Activated naive CD4-positive, alpha-beta T cell treated with anti-CD3 and anti-CD28 coated beads, Interleukin-2, amount 10 ng/mL, durations not matched to agents 7 days and 5 days (primary cell): ENCODE results near the gene ALX4.

Source experiments
- CTCF ChIA-PET: fragments of 350-600 bp; sonication (Branson Sonifier 250); formaldehyde crosslinking; loops from one replicate; lab custom pipeline; 2021; ENCODE audit warnings: antibody characterized with exemption; lab: Charles Lee
- DNase-seq: peaks from one replicate; pipeline ENCODE4 v3.0.0-alpha.2; 2020
- H3K27ac Mint-ChIP-seq: one replicate; pipeline ENCODE4 v1.8.0; 2021; ENCODE audit warnings: mild to moderate bottlenecking, moderate library complexity, mixed read lengths
- H3K27me3 Mint-ChIP-seq: one replicate; pipeline ENCODE4 v1.8.0; 2021; ENCODE audit warnings: mild to moderate bottlenecking, mixed read lengths
- H3K36me3 Mint-ChIP-seq: one replicate; pipeline ENCODE4 v1.8.0; 2021; ENCODE audit warnings: mixed read lengths
- H3K4me1 Mint-ChIP-seq: one replicate; pipeline ENCODE4 v1.8.0; 2021; ENCODE audit warnings: mixed read lengths
- H3K4me3 Mint-ChIP-seq: one replicate; pipeline ENCODE4 v1.8.0; 2021; ENCODE audit warnings: mild to moderate bottlenecking, moderate library complexity, mixed read lengths
- H3K9me3 Mint-ChIP-seq: one replicate; pipeline ENCODE4 v1.8.0; 2021; ENCODE audit warnings: mixed read lengths

Gene ALX4

DNA sequence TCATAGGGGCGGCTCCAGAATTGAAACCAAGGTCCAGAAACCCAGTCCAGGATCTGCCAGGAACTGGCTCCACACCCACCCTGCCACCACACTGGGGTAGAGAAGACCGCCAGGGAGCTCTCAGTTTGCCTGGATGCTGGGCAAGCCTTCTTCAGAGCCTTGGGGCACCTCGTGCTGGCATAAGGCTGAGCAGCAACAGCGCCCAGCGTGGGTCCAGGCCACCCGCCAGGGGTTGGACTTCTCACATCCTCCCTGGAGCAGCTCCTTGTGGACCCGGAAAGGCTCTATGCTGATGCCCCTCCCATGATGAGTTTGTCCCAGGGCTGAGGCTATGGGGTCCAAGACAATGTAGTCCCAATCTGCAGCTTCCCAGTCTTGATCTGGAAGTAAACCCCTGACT, 29.7 kb downstream of the ALX4 start:
- no peaks in the 10 kb centered on the region for H3K4me1 Mint-ChIP-seq
- no peak for DNase-seq
- H3K27ac Mint-ChIP-seq, result no peak overlapping the region
- H3K4me3 Mint-ChIP-seq, result no peak overlapping the region
- H3K9me3 Mint-ChIP-seq, result no peaks in the 10 kb centered on the region
- CTCF ChIA-PET, result no interaction called here
- H3K36me3 Mint-ChIP-seq, result no peaks in the 10 kb centered on the region
- peaks cover 13% of the 10 kb centered on the region for H3K27me3 Mint-ChIP-seq

DNA sequence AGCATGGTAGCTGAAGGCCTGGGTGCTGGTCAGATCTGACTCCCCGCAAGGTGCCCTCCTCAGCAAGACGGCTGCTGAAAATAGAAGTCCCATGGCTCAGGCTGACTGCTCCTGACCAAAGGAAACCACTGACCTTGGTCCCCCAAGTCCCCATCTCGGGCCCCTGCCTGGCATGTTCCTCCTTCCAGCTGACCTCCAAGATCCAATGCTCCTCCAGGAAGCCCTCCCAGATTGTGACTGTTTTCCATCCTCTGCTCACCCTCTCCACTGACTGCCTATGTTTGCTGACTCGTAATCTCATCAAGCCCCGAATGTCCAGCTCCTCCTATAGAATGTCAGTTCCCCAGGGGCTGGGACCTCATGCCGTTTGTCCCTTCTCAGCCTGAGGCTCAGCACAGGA, 30.5 kb downstream of the ALX4 start:
- no peaks in the 10 kb centered on the region for H3K4me1 Mint-ChIP-seq
- no peaks in the 10 kb centered on the region for H3K9me3 Mint-ChIP-seq
- CTCF ChIA-PET, result no interaction called here
- H3K27me3 Mint-ChIP-seq, result peaks cover 13% of the 10 kb centered on the region
- no peak overlapping the region for H3K27ac Mint-ChIP-seq
- H3K36me3 Mint-ChIP-seq, result no peaks in the 10 kb centered on the region
- no peak overlapping the region for H3K4me3 Mint-ChIP-seq
- DNase-seq, result no peak

DNA sequence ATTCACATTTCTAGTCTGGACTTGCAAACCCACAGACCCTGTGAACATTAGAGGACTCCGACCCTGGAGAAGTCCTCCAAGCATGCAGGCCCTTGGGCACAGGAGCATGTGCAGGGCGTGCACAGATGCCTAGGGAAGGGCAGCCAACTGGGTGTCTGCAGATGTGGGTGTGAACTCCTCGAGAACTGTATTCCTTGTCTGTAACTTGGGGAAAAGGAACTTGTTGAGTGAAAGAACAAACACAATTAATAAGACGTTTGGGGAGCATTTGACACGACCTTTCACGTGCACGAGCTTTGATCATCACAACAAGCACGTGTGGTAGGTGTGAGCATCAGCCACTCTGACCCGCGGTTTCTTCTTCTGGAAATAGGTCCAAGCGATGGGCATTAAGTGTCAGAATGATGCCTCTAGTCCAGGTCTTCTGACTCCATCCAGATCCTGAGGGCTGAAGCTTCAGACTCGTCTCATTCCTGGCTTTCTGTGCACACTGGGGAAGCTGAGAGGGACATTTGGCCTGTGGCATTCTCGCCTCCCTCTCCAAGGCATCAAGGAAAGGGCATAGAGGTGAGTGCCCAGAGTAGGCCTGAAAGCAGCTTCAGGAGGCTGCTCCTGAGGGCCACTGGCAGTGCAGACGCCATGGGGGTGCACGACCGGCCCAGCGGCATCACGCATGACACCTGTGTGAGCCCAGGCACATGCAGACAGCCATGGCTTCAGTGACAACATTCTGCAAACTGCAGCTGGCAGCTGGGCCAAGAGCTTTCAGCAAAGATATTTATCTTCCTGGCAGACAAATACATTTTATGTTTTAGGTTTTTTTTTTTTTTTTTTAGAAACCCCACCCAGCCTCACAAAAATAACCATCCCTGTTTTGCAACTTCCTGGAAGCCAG, 32.5 kb downstream of the ALX4 start:
- H3K9me3 Mint-ChIP-seq, result no peaks in the 10 kb centered on the region
- CTCF ChIA-PET, result no interaction called here
- no peak overlapping the region for H3K27ac Mint-ChIP-seq
- H3K4me3 Mint-ChIP-seq, result no peak overlapping the region
- H3K36me3 Mint-ChIP-seq, result no peaks in the 10 kb centered on the region
- peak; percentile 19 for DNase-seq
- H3K27me3 Mint-ChIP-seq, result peaks cover 13% of the 10 kb centered on the region
- H3K4me1 Mint-ChIP-seq, result no peaks in the 10 kb centered on the region

DNA sequence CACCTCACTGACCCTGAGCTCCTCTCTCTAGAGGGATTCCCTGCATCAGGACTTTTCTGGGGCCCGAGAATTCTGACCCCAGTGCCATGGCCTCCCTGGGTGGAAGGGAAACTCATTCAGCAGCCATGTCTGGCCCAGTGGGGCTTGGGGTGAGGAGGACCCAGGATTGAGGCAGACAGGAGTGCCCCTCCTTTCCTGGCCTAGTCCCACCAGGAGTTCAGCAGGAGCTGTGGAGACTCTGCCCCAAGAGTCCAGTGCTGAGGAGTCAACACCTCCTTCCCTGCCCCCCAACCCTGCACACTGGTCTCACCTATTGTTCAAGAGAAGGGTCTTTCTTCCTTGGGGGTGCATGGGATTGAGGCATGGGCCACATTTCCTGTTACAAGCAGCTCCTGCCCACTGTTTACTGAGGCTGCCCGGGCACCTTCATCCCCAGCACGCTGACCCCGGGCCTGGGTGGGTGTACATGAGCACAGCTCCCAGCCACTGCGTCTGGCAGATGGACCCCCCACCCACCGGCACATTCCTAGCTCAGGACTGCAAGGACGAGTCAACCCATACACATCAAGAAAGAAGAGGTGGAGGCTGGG, 33.9 kb downstream of the ALX4 start:
- H3K27me3 Mint-ChIP-seq, result peaks cover 7% of the 10 kb centered on the region
- H3K27ac Mint-ChIP-seq, result no peak overlapping the region
- DNase-seq, result no peak
- no peaks in the 10 kb centered on the region for H3K4me1 Mint-ChIP-seq
- CTCF ChIA-PET, result no interaction called here
- H3K4me3 Mint-ChIP-seq, result no peak overlapping the region
- no peaks in the 10 kb centered on the region for H3K9me3 Mint-ChIP-seq
- H3K36me3 Mint-ChIP-seq, result no peaks in the 10 kb centered on the region

DNA sequence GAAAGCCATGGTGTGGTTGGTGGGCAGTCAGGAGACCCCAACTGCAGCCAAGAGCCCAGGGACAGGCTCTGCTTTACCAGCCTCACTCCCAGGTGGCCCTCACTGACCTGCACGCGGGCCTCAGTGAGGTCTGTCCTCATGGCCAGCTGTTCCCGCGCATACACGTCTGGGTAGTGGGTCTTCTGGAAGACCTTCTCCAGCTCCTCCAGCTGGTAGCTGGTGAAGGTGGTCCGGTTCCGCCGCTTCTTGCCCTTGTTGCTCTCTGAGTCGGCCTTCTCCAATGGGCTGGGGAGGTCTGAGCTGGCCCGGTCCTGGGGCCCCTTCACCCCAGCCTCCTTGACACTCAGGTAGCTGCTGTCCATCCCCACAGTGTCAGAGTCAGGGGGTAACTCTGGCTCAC, 34.7 kb downstream of the ALX4 start:
- Mint-ChIP-seq H3K4me1 (no peaks in the 10 kb centered on the region), H3K9me3 (no peaks in the 10 kb centered on the region), H3K27me3 (no peaks in the 10 kb centered on the region), H3K36me3 (no peaks in the 10 kb centered on the region), H3K4me3 (no peak overlapping the region), H3K27ac (no peak overlapping the region)
- no peak for DNase-seq
- CTCF ChIA-PET, result no interaction called here

DNA sequence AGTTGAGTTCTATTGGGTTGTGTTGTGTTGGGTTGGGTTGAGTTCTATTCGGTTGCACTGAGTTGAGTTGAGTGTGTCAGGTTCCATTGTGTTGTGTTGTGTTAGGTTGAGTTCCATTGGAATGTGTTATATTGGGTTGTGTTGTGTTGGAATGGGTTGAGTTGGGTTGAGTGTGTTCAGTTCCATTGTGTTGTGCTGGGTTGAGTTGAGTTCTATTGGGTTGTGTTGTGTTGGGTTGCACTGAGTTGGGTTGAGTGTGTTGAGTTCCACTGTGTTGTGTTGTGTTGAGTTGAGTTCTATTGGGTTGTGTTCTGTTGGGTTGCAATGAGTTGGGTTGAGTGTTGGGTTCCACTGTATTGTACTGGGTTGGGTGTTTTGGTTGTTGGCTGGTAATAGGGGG, 35.5 kb downstream of the ALX4 start:
- Mint-ChIP-seq H3K9me3 (no peaks in the 10 kb centered on the region), H3K4me1 (no peaks in the 10 kb centered on the region), H3K4me3 (no peak overlapping the region), H3K27ac (no peak overlapping the region), H3K36me3 (no peaks in the 10 kb centered on the region), H3K27me3 (no peaks in the 10 kb centered on the region)
- no peak for DNase-seq
- CTCF ChIA-PET, result no interaction called here

DNA sequence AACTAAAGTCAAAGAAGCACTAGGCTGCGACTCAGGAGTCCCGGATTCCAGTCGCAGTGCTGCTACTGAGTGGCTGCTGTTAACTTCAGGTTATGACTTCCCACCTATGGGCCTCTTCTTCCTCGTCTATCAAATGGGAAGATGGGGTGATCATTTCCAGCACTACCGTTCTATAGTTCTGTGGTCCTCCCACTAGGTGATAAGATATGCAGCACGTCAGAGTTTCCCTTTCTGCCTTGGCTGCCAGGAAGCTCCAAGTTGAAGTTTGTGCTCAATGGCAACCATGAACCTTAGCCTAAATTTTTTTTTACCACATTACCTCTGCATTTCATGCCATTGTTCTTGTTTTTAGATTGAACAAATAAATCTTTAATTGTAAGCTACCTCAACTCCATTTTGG, 38.7 kb downstream of the ALX4 start:
- no peak overlapping the region for H3K27ac Mint-ChIP-seq
- H3K27me3 Mint-ChIP-seq, result no peaks in the 10 kb centered on the region
- no peaks in the 10 kb centered on the region for H3K9me3 Mint-ChIP-seq
- no peak overlapping the region for H3K4me3 Mint-ChIP-seq
- H3K4me1 Mint-ChIP-seq, result no peaks in the 10 kb centered on the region
- no peaks in the 10 kb centered on the region for H3K36me3 Mint-ChIP-seq
- DNase-seq, result no peak
- CTCF ChIA-PET, result interaction anchor here (1.5 kb wide), 1 partner anchor 15 kb away, joined by 3 read pairs; no protein-coding TSS in a partner anchor

DNA sequence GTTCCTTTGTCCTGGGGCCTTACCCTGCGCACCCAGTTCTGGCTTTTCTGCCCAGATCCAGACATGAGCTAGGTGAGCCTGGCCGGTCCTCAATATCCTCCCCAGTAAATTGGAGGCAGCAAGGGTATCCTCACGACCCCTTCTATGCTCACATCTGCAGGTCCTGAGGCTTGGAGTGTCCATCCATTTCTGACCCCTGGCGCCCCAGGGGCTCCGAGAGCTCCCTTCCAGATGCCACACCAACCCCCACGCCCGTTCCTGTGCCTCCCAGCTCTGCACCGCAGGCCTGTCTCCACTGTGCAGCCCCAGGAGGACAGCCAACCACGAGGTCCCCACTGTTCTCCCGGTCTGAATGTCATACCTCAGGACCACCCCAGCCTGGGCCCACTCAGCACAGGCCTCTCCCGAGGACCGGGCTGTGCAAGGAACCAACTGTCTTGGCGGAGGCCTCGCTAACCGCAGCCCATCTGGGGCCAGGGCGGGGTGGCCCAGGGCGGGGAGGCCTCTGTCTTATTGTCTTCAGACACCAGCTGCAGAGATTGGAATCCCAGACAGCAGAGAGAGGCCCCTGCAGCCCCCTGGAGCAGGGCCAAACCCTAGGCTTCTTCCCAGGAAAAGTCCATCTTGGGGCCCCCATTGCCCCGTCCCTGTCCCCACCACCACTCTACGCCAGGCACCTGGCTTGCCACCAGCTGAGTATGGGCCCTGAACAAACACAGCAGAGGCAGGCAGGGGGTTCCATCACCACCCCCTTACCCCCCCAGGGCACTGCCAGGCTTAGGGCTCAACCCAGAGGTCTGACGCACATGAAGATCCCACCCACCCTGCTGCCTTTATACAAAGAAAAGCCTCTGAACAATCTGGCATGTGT, 39.3 kb downstream of the ALX4 start:
- Mint-ChIP-seq H3K4me3 (no peak overlapping the region), H3K27me3 (no peaks in the 10 kb centered on the region), H3K36me3 (no peaks in the 10 kb centered on the region), H3K4me1 (no peaks in the 10 kb centered on the region), H3K27ac (no peak overlapping the region), H3K9me3 (no peaks in the 10 kb centered on the region)
- no peak for DNase-seq
- CTCF ChIA-PET, result interaction anchor here (1.5 kb wide), 1 partner anchor 15 kb away, joined by 3 read pairs; no protein-coding TSS in a partner anchor

DNA sequence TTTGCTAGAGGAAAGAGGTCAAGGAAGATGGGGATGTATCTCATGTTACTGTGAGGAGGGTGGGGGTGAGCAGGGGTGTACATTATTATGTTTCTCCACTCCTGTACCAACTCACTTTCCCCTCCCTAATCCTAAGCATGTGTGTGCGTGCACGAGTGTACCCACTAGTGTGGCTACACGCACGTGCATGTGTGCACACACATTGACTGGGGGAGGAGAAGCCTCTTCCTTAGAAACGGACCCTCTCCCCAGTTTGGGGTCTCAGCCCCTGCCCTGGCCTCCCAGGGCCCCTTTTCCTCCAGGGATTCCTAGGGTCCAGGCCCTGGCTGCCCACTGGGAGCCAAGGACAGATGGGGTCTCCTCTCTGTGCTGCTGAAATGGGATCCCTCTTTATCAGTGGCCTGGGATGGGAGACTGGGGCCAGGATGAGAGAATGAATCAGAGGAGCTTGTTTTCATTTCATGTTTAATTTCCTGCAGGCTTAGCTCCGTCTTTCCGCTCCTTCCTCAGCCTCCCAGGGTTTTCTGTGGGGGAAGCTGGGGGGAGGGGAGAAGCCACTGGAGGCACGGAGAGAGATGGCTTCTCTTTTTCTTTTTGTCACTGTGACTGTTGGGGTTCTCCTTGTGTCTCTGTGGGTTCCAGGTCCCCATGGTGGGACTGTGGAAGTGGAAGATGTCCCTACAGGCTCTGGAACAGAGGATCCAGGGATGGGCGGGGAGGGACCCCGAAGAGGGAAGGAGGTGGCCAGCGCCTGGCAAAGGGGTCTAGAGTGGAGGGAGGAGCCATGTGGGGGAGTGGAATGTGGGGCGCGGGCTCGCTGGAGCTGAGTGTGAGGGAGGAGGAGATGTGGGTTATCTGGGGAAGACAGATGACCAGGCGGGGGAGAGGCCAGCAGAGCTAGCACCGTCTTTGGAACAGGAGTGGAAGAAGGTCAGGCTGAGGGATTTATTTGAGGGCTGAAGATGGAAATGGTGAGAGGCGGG, 40.3 kb downstream of the ALX4 start:
- Mint-ChIP-seq H3K27me3 (no peaks in the 10 kb centered on the region), H3K36me3 (no peaks in the 10 kb centered on the region), H3K4me1 (no peaks in the 10 kb centered on the region), H3K27ac (no peak overlapping the region), H3K9me3 (no peaks in the 10 kb centered on the region), H3K4me3 (no peak overlapping the region)
- DNase-seq, result no peak
- CTCF ChIA-PET, result interaction anchor here (1.5 kb wide), 1 partner anchor 16 kb away, joined by 3 read pairs; no protein-coding TSS in a partner anchor

DNA sequence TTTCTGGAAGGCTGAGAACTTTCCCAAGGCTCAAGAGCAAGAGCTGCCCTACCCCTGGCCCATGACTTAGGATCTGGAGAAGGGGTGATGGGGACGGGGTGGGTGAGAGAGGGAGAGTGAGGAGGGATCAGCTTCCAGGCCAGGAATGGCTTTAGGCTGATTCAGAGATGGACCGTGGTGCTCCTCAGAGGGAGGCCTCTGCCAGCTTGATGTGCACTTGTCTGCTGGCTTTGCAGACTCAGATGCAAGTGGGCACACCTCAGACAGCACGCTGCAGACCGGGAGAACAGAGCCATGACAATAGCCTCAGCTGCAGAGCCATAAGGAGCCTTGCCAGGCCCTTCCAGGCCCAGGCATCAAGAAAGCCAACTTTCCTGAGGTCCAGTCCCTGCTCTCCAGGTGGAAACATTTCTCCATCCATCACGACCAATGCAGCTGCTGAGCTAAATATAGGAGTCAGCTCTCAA, 41.3 kb downstream of the ALX4 start:
- Mint-ChIP-seq H3K27me3 (no peaks in the 10 kb centered on the region), H3K36me3 (no peaks in the 10 kb centered on the region), H3K27ac (no peak overlapping the region), H3K4me3 (no peak overlapping the region), H3K4me1 (no peaks in the 10 kb centered on the region), H3K9me3 (no peaks in the 10 kb centered on the region)
- no peak for DNase-seq
- CTCF ChIA-PET, result no interaction called here

DNA sequence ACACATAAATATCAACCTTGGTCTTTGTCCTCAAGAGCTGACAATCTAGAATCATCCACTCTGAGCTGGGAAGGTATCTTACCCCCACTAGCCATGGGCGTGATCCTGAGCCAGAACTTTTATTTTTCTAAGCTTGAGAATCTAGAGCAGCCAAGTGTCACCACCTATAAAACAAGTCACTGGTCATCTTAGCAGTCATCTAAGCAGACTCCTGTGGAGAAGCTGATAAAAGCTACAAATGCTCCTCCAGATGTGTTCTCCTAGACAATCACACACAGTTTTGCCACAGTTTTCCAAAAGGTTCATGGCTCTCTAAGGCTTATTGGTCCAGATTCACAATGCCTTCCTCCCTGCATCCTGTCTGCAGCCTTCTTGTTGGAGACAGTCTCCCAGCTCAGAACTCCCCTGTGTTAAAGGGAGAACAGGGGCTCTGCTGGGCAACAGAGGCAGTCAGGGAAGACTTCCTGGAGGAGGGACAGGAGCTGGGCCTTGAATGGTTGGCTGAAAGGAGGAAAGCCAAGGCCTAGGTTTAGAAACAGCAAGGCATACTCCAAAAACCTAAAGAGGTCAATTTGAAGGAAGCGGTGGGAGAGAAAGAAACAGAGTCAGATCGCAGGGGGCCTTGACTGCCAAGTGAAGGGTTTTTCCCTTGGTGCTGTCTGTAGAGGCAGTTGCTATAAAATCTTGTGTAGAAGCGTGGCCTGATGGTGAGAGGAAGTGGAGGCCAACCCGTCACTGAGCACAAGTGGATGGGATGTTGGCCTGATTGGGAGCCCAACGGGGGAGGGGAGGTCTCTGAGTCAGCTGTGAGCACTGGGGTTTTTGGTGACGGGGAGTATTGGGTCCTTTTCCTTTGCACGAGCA, 42.0 kb downstream of the ALX4 start:
- Mint-ChIP-seq H3K4me3 (no peak overlapping the region), H3K27me3 (no peaks in the 10 kb centered on the region), H3K36me3 (no peaks in the 10 kb centered on the region), H3K4me1 (no peaks in the 10 kb centered on the region), H3K9me3 (no peaks in the 10 kb centered on the region), H3K27ac (no peak overlapping the region)
- no peak for DNase-seq
- CTCF ChIA-PET, result interaction anchor here (1.5 kb wide), 1 partner anchor 18 kb away, joined by 4 read pairs; no protein-coding TSS in a partner anchor

DNA sequence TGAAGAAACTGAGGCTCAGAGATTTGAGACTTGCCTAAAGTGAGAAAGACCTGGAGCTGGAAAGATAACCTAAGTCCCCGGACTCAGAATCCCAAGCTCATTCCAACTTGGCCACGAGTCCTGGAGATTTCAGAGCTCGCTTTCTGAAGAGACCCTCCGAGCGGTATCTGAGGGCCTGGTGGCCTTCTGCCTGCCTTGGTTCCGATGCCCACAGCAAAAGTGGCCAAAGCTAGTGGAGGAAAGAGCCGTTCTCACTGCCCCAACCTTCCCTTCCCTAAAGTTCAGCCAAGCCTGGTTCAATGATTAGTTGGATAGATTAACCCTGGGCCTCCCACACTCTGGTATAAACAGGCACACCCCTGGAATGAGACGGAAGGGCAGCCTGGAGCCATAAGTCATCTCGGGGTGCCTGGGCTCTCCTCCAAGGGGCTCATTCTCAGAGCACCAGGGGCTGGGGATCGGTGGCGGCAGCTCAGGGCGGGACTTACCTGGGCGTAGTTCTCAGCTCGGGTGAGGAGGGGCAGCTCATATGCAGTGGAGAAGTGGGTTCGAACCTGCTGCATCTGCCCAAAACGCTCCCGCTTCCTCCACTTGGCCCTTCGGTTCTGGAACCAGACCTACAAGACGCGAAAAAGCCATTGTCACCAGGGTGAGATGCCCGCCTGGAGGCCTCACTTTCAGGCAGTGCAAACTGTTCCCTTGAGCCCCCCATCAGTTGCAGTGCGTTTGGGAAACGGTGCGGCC, 42.8 kb downstream of the ALX4 start:
- Mint-ChIP-seq H3K4me1 (no peaks in the 10 kb centered on the region), H3K27me3 (peaks cover 5% of the 10 kb centered on the region), H3K9me3 (no peaks in the 10 kb centered on the region), H3K4me3 (no peak overlapping the region), H3K27ac (no peak overlapping the region), H3K36me3 (no peaks in the 10 kb centered on the region)
- CTCF ChIA-PET, result interaction anchor here (1.5 kb wide), 1 partner anchor 19 kb away, joined by 4 read pairs; no protein-coding TSS in a partner anchor
- DNase-seq, result no peak
